ENCODE results near the gene SEMA3A.

Gene SEMA3A

DNA sequence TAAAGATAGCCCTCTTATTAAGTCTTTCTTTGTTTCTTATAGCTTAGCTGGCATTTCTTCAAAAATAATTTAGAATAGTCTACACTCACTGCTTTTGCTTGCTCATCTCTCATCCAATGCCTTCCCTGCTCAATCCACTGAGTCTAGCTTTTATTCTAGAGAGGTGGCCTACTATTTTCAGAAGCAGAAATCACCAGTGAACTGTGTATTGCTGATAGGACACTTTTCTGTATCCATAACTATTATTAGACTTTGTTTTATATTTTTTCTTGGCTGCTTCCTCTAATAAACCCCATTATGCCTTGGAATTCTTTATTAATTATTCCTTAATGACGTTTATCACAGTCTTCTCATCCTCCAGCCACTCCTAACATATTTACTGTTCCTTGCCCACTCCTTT, 206.8 kb downstream of the SEMA3A start:
- DNase-seq: no peak

DNA sequence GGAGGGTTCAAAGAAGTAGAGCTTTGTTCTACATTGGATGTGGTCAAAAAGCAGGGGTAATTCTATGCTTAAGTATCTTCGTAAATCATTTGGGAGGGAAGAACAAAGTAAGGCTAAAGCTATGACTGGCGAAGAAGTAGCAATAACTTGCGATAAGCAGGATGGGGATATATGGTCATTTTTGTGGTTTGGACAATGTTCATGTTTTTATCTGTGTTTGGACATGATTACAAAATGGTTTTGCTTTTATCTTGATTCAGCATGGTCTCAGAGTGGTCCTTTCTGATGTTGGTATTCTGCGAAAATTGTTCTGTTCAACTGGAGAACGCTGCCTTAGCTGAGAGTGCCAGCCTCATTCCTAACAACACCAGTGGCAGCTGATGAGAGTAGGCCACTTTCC, 208.8 kb downstream of the SEMA3A start:
- no peak for DNase-seq

DNA sequence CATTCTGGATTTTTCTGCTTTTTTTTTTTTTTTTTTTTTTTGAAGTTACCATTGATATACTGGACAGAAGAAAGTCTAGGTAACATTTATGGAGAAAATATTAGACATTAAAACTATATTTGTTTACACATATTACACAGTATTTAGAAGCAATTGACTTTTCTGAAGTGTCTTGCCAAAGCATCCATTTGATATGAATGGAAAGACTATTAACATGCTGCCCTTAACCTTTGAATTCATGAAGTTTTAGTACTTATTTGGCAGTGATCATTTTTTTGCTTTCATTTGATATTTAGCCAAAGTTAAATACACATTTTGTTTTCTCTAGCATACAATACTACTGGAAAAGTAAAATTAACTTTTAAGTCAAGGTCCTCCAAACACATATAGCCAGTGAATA, 210.0 kb downstream of the SEMA3A start:
- DNase-seq: no peak

DNA sequence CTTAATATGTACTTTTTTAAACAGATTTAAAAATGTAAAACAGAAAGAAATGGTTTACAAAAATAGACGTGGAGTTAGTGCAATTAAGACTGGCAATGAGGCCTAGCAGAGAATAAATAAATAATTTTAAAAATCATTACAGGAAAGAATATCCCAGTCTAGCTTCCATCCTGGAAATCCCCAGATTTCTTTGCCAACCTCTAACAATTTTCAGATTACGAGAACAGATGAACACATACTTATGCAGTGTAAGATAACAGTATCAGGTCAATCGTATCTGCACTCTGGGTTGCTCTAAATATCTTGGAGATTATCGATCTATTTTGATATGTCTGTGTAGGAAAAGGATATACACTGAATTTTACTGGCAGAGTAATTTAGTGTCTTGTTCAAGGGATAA, 210.5 kb downstream of the SEMA3A start:
- DNase-seq: no peak

DNA sequence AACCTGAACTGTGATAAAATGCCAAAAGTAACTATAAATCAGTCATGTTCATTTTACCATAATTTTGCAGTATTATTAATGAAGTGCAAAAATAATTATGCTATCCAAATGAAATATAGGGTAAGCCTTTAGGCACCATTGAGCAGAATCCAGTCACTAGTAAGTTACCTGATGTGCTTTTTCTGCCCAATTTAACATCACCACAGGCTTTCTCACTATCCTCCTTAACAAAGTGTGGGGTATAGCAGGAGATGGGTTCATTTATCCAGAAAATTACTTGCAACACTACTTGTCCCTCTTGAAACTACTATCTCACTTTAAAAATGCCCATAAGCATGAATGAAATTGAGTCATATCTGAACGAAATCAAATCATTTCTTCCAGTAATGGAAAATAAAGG, 211.0 kb downstream of the SEMA3A start:
- DNase-seq: no peak

DNA sequence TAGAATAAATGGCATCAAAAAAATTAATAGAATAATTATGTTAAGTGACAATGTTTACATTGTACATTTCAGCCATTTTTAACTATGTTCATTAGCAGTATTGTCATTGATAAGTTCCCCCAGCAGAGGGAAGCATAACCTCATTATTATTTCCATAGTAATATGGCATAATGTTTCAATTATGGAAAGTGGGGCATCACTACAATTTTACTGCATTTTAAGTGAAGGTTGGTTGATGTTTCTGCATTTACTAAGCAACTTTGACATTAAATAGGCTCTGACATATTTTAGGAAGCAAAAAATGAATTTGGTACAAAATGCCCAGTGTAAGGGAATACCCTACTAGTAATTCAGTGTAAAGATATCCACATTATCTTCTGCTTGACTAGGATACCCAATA, 218.3 kb downstream of the SEMA3A start:
- DNase-seq: peak; percentile 30

DNA sequence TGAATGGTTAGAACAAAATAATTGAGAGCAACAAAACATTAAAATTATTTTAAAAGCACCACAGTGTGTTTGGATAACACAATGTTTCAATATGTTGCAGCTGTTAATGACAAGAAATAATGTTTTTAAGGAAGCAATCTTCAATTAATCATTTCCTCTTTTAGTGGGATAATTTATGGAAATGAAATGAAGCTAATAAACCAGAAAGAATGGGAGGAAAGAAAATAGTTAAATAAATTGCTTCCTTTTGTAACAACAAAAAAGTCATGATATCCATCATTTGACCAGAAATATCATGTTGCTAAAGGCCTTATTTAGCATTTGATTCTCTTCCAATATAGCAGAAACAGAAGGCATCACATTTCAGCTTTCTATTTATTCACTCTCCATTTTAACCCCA, 224.5 kb downstream of the SEMA3A start:
- DNase-seq: no peak

DNA sequence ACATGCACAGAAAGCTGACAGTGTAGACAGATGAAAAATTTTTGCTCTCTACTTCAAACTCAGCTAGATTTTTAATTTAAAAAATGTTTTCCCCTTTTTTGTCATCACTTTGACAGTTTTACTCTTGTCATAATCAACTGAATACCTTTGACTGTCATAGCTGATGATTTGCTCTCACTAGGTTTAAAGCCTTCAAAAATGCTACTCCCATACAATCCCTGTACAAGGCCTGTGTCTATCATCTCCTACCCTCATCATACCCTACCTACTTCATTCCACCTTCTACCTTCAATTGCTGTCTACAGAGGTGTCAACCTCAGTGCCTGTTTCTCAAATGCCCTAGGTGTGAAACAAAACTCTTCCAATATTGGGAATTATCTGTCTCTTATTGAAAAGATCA, 230.3 kb downstream of the SEMA3A start:
- DNase-seq: no peak

DNA sequence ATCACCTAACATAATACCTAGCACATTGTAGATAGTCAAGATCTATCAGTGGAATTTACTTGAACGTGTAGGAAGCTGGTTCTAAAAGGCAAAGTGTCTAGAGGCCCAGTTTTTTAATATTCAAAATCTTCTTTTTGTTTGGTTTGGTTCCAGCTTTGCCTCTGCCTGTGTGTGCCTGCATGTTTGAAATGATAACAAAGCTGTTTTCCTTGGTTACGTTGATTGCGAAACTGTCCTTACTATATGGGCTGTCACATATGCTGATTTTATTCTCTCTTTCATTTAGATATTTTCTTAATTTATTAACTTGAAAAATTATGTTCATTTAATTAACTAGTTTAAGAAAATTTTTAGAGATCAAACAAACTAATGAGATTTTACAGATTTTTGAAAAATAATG, 237.3 kb downstream of the SEMA3A start:
- no peak for DNase-seq

DNA sequence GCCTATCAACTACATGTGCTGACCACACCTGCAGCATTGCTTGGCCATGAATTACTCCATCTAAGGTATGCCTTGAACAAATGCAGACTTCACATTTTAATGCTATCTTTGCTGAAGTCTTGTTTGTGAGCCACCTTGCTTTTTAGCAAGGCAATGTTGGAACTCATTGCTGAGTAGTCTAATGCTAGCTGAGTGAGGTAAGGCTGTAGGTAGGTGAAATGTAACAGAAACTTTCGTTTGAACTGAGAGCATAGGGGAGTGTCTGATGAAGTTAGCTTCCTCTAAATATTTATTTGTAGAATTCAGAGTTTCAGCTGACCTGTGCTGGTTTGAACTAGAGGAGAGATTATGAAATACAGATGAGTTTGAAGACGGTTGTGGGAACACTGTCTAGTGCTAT, 238.5 kb downstream of the SEMA3A start:
- no peak for DNase-seq

DNA sequence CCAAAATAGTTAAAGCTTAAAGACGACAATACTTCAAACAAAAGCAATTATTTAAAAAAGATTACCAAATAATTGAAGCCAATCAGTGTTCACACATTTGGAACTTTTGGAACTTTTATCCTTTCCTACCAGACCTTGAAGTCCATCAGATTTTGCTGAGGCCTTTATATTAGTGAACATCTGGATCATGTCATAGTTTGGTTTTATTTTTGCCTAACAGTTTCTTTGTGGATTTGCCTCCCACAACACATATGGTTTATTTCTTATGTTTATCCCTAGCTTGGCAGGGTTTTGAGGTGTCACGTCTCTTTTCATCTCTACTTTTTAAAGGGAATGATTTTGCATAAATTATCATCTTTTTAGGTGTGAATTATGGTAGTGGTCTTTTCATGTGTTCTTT, 242.4 kb downstream of the SEMA3A start:
- DNase-seq: no peak

DNA sequence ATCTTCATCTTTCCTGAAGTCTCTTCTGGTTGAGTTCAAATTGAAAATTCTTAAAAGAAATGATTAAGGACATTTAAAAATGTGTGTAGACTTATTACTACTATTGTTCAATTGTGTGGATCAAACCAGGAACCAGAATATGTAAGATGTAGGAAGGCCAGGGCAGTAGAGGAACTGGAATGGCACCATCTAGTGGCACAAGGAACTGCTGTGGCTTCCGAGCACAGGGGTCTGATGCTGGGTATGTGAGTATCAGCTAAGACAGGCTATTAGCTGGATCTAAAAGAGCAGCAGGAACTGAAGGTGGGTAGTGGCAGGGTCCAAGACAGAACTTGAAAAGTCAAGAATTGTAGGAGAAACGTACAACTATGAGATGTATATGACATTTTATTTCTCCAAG, 247.3 kb downstream of the SEMA3A start:
- DNase-seq: no peak

DNA sequence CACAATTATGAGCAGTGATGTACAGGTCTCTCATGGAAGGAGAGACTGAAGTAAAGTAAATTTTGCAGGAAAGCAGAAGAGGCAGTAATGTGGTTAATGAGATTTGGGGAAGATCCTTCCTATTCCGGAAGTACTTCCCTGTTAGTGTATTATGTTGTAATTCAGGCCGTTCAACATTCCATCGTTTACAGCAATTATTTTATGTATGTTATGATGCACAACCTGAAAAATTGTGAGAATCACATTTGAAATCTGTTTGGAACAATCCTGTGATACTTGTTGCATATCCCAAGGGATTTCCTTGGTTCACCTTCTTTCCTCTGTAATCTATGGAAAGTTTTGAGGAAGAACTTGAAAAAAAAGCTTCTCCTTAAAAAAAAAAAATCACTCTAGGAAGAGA, 247.8 kb downstream of the SEMA3A start:
- no peak for DNase-seq

DNA sequence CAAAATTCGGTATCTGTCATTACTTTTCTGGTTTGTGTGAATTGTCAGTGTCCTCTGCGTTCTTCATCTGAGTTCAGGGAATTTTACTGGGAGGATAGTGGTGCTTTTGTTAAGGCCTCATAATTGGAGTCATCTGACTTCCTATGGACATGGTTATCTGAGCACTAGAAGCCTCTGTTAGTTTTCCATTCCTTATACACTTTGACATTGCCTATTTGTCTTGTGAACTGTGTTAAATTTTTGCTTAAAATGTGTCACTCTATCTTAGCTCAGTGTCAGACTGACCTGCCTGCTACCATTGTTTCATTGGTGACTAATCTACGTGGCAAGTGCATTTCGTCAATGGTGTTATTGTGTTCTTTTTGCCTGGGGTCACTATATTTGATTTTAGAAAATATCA, 253.3 kb downstream of the SEMA3A start:
- DNase-seq: no peak

DNA sequence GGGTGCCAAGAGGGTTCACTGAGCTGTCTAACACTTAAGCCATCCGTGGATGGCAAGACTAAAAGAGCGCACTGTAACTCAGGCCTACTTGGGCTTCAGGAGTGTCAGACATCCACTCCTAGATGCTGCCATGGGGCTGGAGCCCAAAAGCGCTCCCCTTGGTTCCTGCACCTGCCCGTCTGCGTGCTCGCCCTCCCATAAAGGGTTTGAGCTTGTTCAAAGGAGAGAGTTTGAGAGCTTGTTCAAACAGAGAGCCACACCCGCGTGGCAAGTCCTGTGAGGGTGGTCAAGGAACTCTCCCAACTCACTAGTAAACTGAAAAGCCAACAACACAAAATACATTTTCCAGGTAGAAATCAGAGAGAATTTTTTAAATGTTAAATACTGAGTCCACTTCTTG, 256.7 kb downstream of the SEMA3A start:
- DNase-seq: no peak

DNA sequence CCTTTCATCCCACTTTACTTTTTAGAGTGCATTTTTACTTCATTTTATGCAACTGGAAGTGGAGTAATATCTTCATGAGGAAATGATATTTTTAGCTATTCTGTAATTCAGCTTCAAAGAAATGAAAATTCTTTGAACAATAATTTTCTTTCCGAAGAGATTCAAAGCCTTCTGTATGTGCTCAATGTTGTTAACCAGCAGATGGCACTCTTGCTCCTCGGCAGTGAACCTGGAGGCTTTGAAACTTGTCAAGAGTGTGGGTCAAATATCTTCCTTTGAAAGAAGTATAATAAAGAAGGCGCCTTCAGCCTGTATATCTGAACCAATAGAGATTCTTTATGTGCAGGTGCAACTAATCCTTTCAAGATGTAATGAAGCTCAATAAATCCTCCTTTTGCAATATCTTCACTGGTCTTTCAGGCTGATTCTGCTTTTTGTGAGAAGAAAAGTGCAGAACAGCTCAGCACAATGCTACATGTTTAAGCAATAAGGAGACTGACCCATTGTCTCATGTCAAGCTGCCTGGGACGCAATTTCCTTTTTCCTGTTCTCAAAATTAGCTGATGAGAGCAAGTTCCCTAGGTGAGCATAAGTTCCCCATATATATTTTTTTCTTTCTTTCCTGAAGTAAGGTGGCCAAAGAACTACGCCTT, 258.4 kb downstream of the SEMA3A start:
- peak; percentile 34 for DNase-seq

DNA sequence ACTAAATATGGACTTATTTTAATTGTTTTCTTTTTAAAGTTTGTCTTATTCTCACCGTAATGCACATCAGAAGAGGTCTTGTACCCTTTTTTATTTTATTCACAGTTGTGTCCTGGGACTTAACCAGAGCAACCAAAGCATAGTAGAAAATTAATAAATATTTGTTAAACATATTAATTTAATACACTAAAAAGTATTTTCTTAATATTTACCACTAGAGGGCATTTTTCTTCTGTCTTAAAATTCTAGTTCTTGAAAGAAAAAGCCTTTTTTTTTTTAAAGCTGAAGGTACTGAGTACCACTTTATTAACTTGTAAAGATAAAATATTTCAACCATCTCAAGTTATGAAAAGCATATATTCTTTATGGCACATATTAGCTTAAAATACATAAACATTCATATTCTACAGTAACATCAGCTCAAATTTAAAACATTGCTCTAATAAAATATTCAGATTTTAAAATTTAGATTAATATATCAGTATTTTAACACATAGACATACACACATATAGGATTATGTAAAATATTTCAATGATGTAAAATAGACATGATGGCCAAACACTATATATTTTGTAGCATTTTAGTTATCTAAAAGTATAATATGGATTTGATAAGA, 260.4 kb downstream of the SEMA3A start:
- no peak for DNase-seq

DNA sequence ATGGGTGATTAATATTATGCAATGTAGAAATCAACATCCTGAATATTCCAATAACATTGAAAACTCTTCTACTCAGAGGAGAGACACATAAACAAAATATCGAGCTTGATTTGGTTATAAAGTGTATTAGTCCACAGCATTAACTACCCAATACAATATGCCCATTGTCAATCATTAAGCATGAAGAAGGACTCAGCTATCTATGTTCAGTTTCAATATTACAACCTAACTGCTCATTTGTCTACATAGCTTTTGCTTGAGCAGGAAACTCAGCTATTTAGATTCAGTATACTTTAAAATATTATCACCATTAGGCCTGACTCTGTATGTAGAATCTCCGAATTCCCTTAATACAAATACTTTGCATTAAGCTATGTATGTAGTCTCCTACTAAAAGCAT, 262.6 kb downstream of the SEMA3A start:
- no peak for DNase-seq

DNA sequence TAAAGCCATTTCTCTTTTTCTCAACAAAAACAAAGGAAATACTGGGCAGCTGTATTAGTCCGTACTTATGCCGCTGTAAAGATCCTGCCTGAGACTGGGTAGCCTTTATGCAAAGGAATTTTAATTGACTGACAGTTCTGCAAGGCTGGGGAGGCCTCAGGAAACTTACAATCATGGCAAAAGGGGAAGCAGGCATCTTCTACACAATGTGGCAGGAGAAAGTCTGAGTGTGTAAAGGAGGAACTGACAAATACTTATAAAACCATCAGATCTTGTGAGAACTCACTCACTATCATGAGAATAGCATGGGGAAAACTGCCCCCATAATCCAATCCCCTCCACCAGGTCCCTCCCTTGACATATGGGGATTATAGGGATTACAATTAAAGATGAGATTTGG, 264.3 kb downstream of the SEMA3A start:
- DNase-seq: no peak

DNA sequence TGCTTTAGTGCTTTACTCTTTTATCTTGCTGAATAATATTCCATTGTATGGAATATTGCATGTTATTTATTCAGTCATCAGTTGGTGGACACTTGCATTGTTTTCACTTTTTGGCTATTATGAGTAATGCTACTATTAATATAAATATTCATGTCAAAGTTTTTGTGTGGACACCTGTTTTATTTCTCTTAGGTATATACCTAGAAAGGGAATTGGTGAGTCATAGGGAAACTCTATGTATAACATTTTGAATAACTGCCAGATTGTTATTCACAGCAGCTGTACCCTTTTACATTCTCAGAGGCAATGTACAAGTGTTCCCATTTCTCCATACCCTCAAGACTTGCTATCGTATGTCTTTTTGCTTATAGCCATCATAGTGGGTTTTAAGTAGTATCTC, 268.7 kb downstream of the SEMA3A start:
- DNase-seq: no peak

DNA sequence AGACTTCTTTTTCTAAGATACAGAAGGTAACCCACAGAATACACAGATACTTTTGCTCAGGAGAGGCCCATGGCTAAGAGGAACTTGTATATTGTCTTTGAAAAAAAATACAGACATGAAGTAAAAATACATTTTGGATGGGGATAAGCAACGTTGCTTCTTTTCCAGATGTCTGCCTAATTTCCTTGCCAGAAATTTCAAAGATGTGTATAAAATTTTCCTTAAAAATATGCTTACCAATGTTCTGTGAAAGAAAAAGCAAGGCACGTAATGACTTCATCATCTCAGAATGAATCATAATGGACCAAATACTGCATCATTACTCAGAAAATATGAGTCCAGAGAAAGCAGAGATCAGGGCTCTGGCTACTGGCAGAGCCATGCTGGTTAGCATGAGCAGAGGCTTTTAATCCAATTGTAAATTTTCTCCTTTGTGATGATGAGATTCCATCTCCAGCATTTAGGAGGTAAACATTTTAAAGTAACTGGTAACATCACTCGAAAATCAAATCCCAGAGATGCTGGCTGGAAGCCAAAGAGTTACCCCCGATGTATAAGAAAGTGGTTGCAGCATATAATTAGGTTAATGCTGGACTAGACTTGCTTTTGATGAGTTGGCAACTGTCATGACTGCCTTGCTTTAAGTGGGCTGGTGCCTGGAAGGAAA, 272.5 kb downstream of the SEMA3A start:
- no peak for DNase-seq

DNA sequence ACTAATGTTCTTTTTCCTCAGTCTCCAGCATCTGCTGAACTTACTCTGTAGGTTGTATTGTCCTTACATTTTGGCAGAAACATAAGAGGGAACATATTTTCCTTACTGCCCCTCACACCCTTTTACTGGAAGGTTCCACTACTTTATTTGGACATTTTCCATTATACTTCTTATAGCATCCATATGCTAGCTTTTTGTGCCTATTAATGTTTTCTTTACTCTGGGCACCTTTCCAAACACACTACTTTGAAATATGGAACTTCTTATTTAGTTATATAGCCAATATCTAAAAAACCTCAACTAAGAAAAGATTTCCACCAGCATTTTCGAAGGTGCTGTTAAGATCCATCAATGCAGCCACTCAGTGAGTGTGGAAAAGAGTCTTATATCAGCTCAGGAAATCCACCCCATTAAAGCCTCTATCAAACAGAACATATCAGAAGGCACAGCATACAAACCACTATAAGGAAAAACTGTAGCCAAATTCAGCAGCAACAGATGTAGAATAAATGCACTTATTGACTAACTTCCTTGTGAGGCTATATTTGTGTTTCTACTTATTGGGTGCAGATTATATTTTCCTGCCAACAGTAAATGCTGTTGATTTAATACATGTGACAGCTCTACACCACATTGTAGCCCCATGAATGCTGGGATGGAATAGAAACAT, 273.2 kb downstream of the SEMA3A start:
- DNase-seq: no peak

DNA sequence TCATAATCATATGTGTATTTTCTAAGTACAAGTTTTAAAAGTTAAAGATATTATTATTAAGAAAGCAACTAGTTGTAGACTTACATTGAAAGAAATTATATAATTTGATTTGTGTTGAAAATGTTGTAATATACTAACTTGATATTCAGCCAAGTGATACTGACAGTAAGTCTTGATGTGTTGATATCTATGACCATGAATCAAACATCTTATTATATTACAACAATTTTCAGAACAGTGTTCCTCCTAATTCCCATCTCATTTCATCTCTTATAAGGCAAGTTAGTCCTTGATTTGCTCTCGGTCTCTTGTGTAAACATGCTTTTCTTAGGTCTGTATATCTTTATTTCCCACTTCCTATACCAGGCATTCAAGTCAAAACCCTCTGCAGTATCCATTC, 276.4 kb downstream of the SEMA3A start:
- DNase-seq: no peak

DNA sequence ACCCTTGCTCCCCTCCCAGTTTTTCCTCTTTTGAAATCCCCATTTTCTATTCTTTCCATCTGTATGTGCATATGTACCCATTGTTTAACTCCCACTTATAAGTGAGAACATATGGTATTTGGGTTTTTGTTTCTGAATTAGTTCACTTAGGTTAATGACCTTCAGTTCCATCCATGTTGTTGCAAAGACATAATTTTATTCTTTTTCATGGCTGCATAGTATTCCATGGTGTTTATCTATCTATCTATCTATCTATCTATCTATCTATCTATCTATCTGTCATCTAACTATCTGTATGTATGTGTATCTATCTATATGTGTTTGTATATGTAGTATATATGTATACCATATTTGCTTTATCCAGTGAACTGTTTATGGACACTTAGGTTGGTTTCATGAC, 281.4 kb downstream of the SEMA3A start:
- DNase-seq: no peak

All from CD4-positive, alpha-beta T cell treated with Interleukin-21 for 1 hour (primary cell).